ENCODE results near the gene KCNAB1. TPM values are rescaled to one million over a fixed set of nuclear protein-coding genes. Genes with fewer than 3 reads are reported as not detected.

Gene KCNAB1
- total and polyA plus RNA-seq, 2 of the 8 experiments (the other 6 are each of a cell fraction or from before 2014, with no cell fraction given) = 0.51 to 2.3 TPM

DNA sequence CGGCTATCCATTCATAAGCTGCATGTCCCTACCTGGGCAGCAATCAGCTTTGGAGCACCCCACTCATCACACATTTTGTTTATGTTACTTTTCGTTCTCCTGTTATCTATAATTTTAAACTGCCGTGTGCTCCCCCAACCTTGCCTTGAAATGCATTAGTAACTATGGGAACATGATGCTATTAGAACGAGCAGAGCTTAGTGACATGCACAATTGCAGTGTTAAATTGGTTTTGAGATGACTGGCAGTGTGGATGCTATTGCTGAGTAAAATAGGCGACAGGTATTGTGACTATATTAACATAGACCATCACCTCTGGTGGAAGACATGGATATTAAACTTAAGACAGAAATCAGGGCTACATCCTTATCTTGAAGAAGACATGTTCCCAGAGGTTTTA, 191.6 kb downstream of the KCNAB1 start:
- Histone ChIP-seq H3K27me3 (replicated peaks in 1 of 4; ENCODE audit: control insufficient read depth in 3 of 4, extremely low read depth in 1 of 4, insufficient read depth in 3 of 4, low read length in 3 of 4) (no peaks in the 10 kb centered on the region), H3K36me3 (ENCODE audit: control insufficient read depth in 2 of 4, insufficient read depth in 4 of 4, low read length in 3 of 4) (no peaks in the 10 kb centered on the region), H3K9me3 (ENCODE audit: insufficient read depth in 2 of 2, low read depth in 1 of 2, low read length in 1 of 2) (no peaks in the 10 kb centered on the region), H3K27ac (ENCODE audit: low read depth, low read length) (no peak overlapping the region), H3K23ac (ENCODE audit: insufficient read length) (no peak overlapping the region), H2AK5ac (ENCODE audit: low read depth, low read length) (no peak overlapping the region), H2BK120ac (replicated peaks; ENCODE audit: low read depth, low read length) (no peak overlapping the region), H4K91ac (replicated peaks; ENCODE audit: insufficient read length, low read length) (no peak overlapping the region), H2BK20ac (ENCODE audit: low read length) (no peak overlapping the region; the same call in 1 of the 2 replicates), H3K4me2 (ENCODE audit: insufficient read depth in 1 of 2, low read depth in 2 of 2, low read length in 2 of 2) (0 out of 4 replicates have a peak overlapping the region, but pooled peaks of 1 of the 2 experiments have one; percentile 21), H3K4me1 (replicated peaks in 1 of 4; ENCODE audit: control insufficient read depth in 3 of 4, insufficient read depth in 4 of 4, low read length in 3 of 4) (peaks cover 1 to 7% (median 7%) of the 10 kb centered on the region in 4 experiments; a peak in 4 of 7 replicates), H4K5ac (ENCODE audit: insufficient read length, low read depth, low read length) (no peak overlapping the region), H4K8ac (ENCODE audit: extremely low read depth, insufficient read depth, low read length) (no peak overlapping the region), H3K79me1 (ENCODE audit: low read depth, low read length) (no peaks in the 10 kb centered on the region), H2BK12ac (ENCODE audit: low read depth, low read length) (no peak overlapping the region), H3K79me2 (ENCODE audit: control insufficient read depth in 1 of 2, insufficient read depth in 2 of 2, low read length in 2 of 2) (no peaks in the 10 kb centered on the region), H3K9ac (replicated peaks in 1 of 4; ENCODE audit: extremely low read depth in 1 of 4, low read depth in 3 of 4, low read length in 3 of 4) (no peak overlapping the region), H2BK5ac (ENCODE audit: low read depth, low read length) (no peak overlapping the region), H3K18ac (ENCODE audit: extremely low read depth, low read length) (no peak overlapping the region), H3K23me2 (ENCODE audit: low read depth, low read length) (no peaks in the 10 kb centered on the region), H4K20me1 (replicated peaks in 1 of 2; ENCODE audit: control insufficient read depth in 1 of 2, insufficient read depth in 2 of 2, low read length in 2 of 2) (no peaks in the 10 kb centered on the region), H3K14ac (ENCODE audit: insufficient read length) (no peak overlapping the region), H3K4me3 (ENCODE audit: extremely low read depth in 1 of 4, insufficient read depth in 2 of 4, low read depth in 3 of 4, low read length in 4 of 4) (no peak overlapping the region), H3K56ac (replicated peaks; ENCODE audit: insufficient read length, low read depth, low read length) (no peak overlapping the region), H2BK15ac (ENCODE audit: low read length) (no peak overlapping the region), H2AFZ (ENCODE audit: low read length) (no peak overlapping the region), H3K4ac (replicated peaks; ENCODE audit: insufficient read length, low read depth, low read length) (no peak overlapping the region)
- ChIA-PET CTCF (ENCODE audit: partially characterized antibody) (no interaction called here), POLR2A (ENCODE audit: partially characterized antibody) (no interaction called here)
- 87% methylated on average over 5 of the region's 5 CpGs; no CpG with 5 or more reads in 1 of the 2 experiments for WGBS, 2 experiments (ENCODE audit: extremely low coverage in 1 of 2, insufficient coverage in 1 of 2, insufficient read length in 1 of 2, insufficient replicate concordance in 2 of 2, low coverage in 1 of 2, low lambda C conversion rate in 2 of 2, missing lambda C conversion rate in 1 of 2)
- DNase-seq (ENCODE audit: low read depth in 1 of 2, low spot score in 2 of 2) = no peak
- no peak for FAIRE-seq
- TF ChIP-seq TEAD4 (IDR thresholded peaks at IDR 0.05; ENCODE audit: low read depth, low read length) = no peak
- TF ChIP-seq SIX5 (IDR thresholded peaks at IDR 0.05; ENCODE audit: low read depth, low read length) = no peak
- no peak for TF ChIP-seq CHD1 (IDR thresholded peaks at IDR 0.05; ENCODE audit: low read depth, low read length)
- no peak for TF ChIP-seq RBBP5 (IDR thresholded peaks at IDR 0.05; ENCODE audit: borderline replicate concordance, low read depth, low read length)
- TF ChIP-seq CBX5 (IDR thresholded peaks at IDR 0.05; ENCODE audit: low read depth, low read length) = no peak
- no peak for TF ChIP-seq SP4 (IDR thresholded peaks at IDR 0.05; ENCODE audit: low read length)
- TF ChIP-seq BRCA1 (IDR thresholded peaks at IDR 0.05; ENCODE audit: low read depth, low read length) = no peak
- no peak for TF ChIP-seq RAD21 (IDR thresholded peaks at IDR 0.05 in 1 of 2, conservative IDR thresholded peaks at IDR 0.05 in 1 of 2; ENCODE audit: low read depth in 2 of 2, low read length in 2 of 2)

Data from H1 (cell line).